ENCODE results near the gene HNRNPAB.

HNRNPAB gene

GRCh38 chr5:178232124-178232919 lies 28.0 kb downstream of the HNRNPAB start, which contains the start of gene PHYKPL:
Gene PHYKPL, minus strand, starts transcription at chr5:178232802. Its CDS starts 252 bp downstream, at chr5:178232550.
- Histone ChIP-seq H3K36me3 (replicated peaks; ENCODE audit: insufficient read depth, low read length) (no peaks in the 10 kb centered on the region), H3K4me1 (ENCODE audit: low read length) (peaks cover 17% of the 10 kb centered on the region)

GRCh38 chr5:178232920-178233429 lies 28.6 kb downstream of the HNRNPAB start:
- peaks cover 10% of the 10 kb centered on the region; the same call in 1 of the 2 replicates for H3F3A ChIP-seq (ENCODE audit: insufficient read depth, low read length)
- no peaks in the 10 kb centered on the region for H3K27me3 ChIP-seq (replicated peaks; ENCODE audit: insufficient read depth, low read length)
- no peaks in the 10 kb centered on the region for H3K36me3 ChIP-seq (replicated peaks; ENCODE audit: insufficient read depth, low read length)
- peak overlapping the region; percentile 86 for H3K9ac ChIP-seq (ENCODE audit: low read length)
- H3K4me2 ChIP-seq (ENCODE audit: low read depth, low read length): peak overlapping the region; percentile 93
- peak overlapping the region; percentile 97 for H3K4me3 ChIP-seq (ENCODE audit: low read length)
- peaks cover 27% of the 10 kb centered on the region for H3K79me2 ChIP-seq (ENCODE audit: low read length)
- peaks cover 17% of the 10 kb centered on the region for H3K4me1 ChIP-seq (ENCODE audit: low read length)
- DNase-seq: no peak
- H4K20me1 ChIP-seq (ENCODE audit: insufficient read depth, low read length): no peaks in the 10 kb centered on the region
- peak overlapping the region; percentile 96 for H2AFZ ChIP-seq (ENCODE audit: low read length)
- H3K9me2 ChIP-seq (replicated peaks; ENCODE audit: insufficient read depth, low read length): no peaks in the 10 kb centered on the region
- H3K27ac ChIP-seq (ENCODE audit: low read length): peak overlapping the region; percentile 40; the same call in 1 of the 2 replicates
- no peaks in the 10 kb centered on the region for H3K9me3 ChIP-seq (replicated peaks; ENCODE audit: insufficient read depth, low read length)
- TF ChIP-seq EZH2 (optimal IDR thresholded peaks at IDR 0.05; ENCODE audit: low read depth, low read length) (no peak), CTCF (IDR thresholded peaks at IDR 0.05; ENCODE audit: low read length) (no peak), EZH2phosphoT487 (IDR thresholded peaks at IDR 0.05; ENCODE audit: low read length) (no peak)

More at GRCh38 chr5:178232124-178232919, 28.0 kb downstream of the HNRNPAB start, which contains the start of gene PHYKPL:
- no peaks in the 10 kb centered on the region for H3K9me3 ChIP-seq (replicated peaks; ENCODE audit: insufficient read depth, low read length)
- peak; percentile 69 for DNase-seq
- peak within 1 kb of the TSS; percentile 40; the same call in 1 of the 2 replicates for H3K27ac ChIP-seq (ENCODE audit: low read length)
- H3K79me2 ChIP-seq (ENCODE audit: low read length): peaks cover 27% of the 10 kb centered on the region
- H2AFZ ChIP-seq (ENCODE audit: low read length): peak within 1 kb of the TSS; percentile 96
- peak within 1 kb of the TSS; percentile 97 for H3K4me3 ChIP-seq (ENCODE audit: low read length)
- no peaks in the 10 kb centered on the region for H4K20me1 ChIP-seq (ENCODE audit: insufficient read depth, low read length)
- H3K9me2 ChIP-seq (replicated peaks; ENCODE audit: insufficient read depth, low read length): no peaks in the 10 kb centered on the region
- TF ChIP-seq EZH2 (optimal IDR thresholded peaks at IDR 0.05; ENCODE audit: low read depth, low read length): no peak
- TF ChIP-seq CTCF (IDR thresholded peaks at IDR 0.05; ENCODE audit: low read length): no peak
- no peak for TF ChIP-seq EZH2phosphoT487 (IDR thresholded peaks at IDR 0.05; ENCODE audit: low read length)
- peaks cover 10% of the 10 kb centered on the region; the same call in 1 of the 2 replicates for H3F3A ChIP-seq (ENCODE audit: insufficient read depth, low read length)
- H3K9ac ChIP-seq (ENCODE audit: low read length): peak within 1 kb of the TSS; percentile 86
- H3K27me3 ChIP-seq (replicated peaks; ENCODE audit: insufficient read depth, low read length): no peaks in the 10 kb centered on the region
- peak within 1 kb of the TSS; percentile 93 for H3K4me2 ChIP-seq (ENCODE audit: low read depth, low read length)

- Histone ChIP-seq H2AFZ (ENCODE audit: low read length) (no peak overlapping the region), H3K36me3 (replicated peaks; ENCODE audit: insufficient read depth, low read length) (no peaks in the 10 kb centered on the region), H3K27ac (ENCODE audit: low read length) (no peak overlapping the region), H3K79me2 (ENCODE audit: low read length) (peaks cover 27% of the 10 kb centered on the region), H4K20me1 (ENCODE audit: insufficient read depth, low read length) (no peaks in the 10 kb centered on the region), H3K4me3 (ENCODE audit: low read length) (no peak overlapping the region), H3K4me2 (ENCODE audit: low read depth, low read length) (no peak overlapping the region), H3K9me3 (replicated peaks; ENCODE audit: insufficient read depth, low read length) (no peaks in the 10 kb centered on the region), H3K9me2 (replicated peaks; ENCODE audit: insufficient read depth, low read length) (no peaks in the 10 kb centered on the region), H3K9ac (ENCODE audit: low read length) (no peak overlapping the region), H3F3A (ENCODE audit: insufficient read depth, low read length) (peaks cover 10% of the 10 kb centered on the region; the same call in 1 of the 2 replicates), H3K27me3 (replicated peaks; ENCODE audit: insufficient read depth, low read length) (no peaks in the 10 kb centered on the region), H3K4me1 (ENCODE audit: low read length) (peaks cover 17% of the 10 kb centered on the region)
- DNase-seq: no peak
- no peak for TF ChIP-seq CTCF (IDR thresholded peaks at IDR 0.05; ENCODE audit: low read length)
- TF ChIP-seq EZH2phosphoT487 (IDR thresholded peaks at IDR 0.05; ENCODE audit: low read length): no peak
- TF ChIP-seq EZH2 (optimal IDR thresholded peaks at IDR 0.05; ENCODE audit: low read depth, low read length): no peak
Observed at GRCh38 chr5:178234121-178234749, 29.9 kb downstream of the HNRNPAB start.
